GM21717 (cell line): ENCODE data around the gene PKLR.

Experiments used
- ATAC-seq: cut with Tn5 transposase; IDR thresholded peaks from one replicate; pipeline ENCODE4 v1.9.1; 2021; ENCODE audit warnings: mild to moderate bottlenecking, moderate library complexity; ENCODE audit not compliant: unreplicated experiment

Gene PKLR

GRCh38 chr1:155286544-155286943, 14.7 kb downstream of the PKLR start:
- no peak for ATAC-seq

GRCh38 chr1:155285631-155286044, 15.6 kb downstream of the PKLR start:
- no peak for ATAC-seq

- ATAC-seq = no peak
Observed at GRCh38 chr1:155285063-155285462, 16.2 kb downstream of the PKLR start.

GRCh38 chr1:155284476-155284875, 16.8 kb downstream of the PKLR start:
- ATAC-seq = no peak

- ATAC-seq = no peak
Observed at GRCh38 chr1:155282488-155283091, 18.6 kb downstream of the PKLR start.

GRCh38 chr1:155279268-155279667, 22.0 kb downstream of the PKLR start:
- no peak for ATAC-seq

GRCh38 chr1:155278689-155279160, 22.5 kb downstream of the PKLR start:
- no peak for ATAC-seq

GRCh38 chr1:155277902-155278688, 23.1 kb downstream of the PKLR start:
- ATAC-seq = no peak

GRCh38 chr1:155277070-155277901, 24.0 kb downstream of the PKLR start, which contains the start of gene HCN3:
HCN3 (plus strand) TSS chr1:155277463; CDS start chr1:155277591, 128 bp downstream.
- peak; percentile 60 for ATAC-seq

GRCh38 chr1:155273343-155274245, 27.6 kb downstream of the PKLR start, which contains the start of gene CLK2:
CLK2 (minus strand) TSS chr1:155273504; CDS start chr1:155270977, 2,527 bp downstream.
- peak; percentile 75 for ATAC-seq

- peak; percentile 35 for ATAC-seq
Observed at GRCh38 chr1:155272466-155273342, 28.5 kb downstream of the PKLR start.

- no peak for ATAC-seq
Observed at GRCh38 chr1:155269381-155269780, 31.9 kb downstream of the PKLR start.

- no peak for ATAC-seq
Observed at GRCh38 chr1:155268630-155269029, 32.6 kb downstream of the PKLR start.

- ATAC-seq = no peak
Observed at GRCh38 chr1:155267373-155267772, 33.9 kb downstream of the PKLR start.

GRCh38 chr1:155266553-155266952, 34.7 kb downstream of the PKLR start:
- ATAC-seq = no peak

- ATAC-seq = no peak
Observed at GRCh38 chr1:155263067-155263466, 38.2 kb downstream of the PKLR start.

GRCh38 chr1:155261852-155262673, 39.2 kb downstream of the PKLR start, which contains the start of gene SCAMP3:
SCAMP3 (minus strand) TSS chr1:155262360; CDS start chr1:155262151, 209 bp downstream.
- peak; percentile 78 for ATAC-seq

- no peak for ATAC-seq
Observed at GRCh38 chr1:155261493-155261851, 39.8 kb downstream of the PKLR start.
